D341Med (cell line): ENCODE results near the gene CREG2.
"Not testable (repeated sequence)": the region's sequence is repeated elsewhere in the genome, so short reads cannot be mapped to it uniquely, and the experiment has no call there.

ENCODE experiments used
- DNase-seq: peaks from one replicate; pipeline ENCODE4 v3.0.0; 2012; ENCODE audit warnings: low spot score

CREG2 gene

DNA sequence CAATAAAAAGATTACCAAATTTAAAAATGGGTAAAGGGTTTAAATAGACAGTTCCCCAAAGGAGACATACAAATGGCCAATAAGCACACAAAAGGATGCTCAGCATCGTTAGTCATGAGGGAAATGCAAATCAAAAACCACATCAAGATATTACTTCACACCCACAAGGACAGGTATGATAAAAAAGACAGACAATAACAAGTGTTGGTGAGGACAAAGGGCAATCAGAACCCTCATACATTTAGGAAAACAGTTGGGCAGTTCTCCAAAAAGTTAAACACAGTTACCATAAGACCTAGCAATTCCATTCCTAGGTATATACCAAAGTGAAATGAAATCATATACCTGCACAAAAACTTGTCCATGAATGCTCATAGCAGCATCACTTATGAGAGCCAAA lies 14.5 kb downstream of the CREG2 start:
- no peak for DNase-seq

DNA sequence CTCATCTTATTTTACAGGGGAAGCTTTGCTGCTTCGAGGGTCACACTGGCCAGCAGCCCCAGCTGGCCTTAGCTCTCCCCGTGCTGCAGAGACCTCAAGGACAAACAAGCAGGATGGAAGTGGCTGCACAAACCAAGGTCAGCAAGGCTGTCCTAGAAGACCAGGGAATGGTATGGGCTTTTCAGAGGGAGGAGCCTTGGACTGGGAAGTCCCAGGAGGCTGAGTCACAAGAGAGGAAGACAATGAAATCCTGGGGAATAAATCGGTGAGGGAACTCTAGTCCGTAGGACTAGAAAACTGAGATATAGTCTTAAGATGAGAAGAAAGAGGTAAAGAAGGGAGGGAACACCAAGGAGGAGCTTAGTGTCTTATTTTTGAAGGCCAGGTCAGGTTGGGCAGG lies 15.7 kb downstream of the CREG2 start:
- DNase-seq = no peak

DNA sequence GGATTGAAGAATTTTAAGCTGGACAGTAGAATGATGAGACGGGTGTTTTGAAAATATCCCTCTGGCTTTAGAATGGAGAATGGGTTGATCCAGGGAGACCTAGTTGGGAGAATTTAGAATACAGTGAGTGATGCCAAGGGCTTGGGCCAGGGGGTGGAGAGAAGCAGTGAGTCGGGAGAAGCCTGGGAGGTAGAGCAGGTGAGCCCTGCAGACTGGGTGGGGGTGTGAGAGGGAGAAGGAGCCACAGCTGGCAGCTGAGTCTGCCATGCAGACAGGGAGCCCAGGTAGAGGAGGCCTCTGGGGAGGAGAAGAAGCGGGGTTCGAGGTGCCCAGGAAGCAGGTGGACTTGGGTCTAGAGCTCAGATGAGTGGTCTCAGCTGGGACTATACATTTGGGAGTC lies 18.2 kb downstream of the CREG2 start:
- no peak for DNase-seq

DNA sequence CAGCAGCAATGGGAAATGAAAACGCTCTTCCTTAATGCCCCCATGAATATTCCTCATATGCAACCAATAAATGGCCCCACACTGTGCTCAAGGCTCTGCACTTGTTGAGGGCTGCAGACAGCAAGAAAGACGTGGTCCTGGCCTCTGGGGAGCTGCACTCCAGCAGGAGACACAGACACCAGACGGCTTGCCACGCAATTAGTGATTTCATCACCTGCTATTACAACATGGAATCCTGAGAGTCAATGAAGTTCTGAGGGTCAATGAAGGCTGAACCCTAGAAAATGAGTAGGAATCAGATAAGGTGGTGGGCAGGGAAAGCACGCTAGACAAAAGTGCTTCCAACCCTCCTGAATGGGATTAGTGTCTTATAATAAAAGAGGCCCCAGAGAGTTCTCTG lies 18.9 kb downstream of the CREG2 start:
- no peak for DNase-seq

DNA sequence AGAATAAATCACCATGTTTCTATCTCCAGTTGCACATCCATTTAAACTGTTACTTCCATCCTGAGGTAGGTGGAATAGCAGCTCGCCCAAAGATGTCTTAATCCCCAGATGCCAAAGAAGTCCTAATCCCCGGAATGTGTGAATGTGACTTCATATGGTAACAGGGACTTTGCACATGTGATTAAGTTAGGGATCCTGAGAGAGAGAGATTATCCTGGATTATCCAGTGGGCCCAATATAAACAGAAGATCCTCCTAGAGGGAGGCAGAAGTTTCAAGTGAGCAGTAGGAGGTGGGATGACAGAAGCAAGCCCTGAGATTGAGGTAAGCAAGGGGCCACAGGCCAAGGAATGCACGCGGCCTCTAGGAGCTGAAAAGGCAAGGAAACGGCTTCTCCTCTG lies 19.8 kb downstream of the CREG2 start:
- peak; percentile 53 for DNase-seq

DNA sequence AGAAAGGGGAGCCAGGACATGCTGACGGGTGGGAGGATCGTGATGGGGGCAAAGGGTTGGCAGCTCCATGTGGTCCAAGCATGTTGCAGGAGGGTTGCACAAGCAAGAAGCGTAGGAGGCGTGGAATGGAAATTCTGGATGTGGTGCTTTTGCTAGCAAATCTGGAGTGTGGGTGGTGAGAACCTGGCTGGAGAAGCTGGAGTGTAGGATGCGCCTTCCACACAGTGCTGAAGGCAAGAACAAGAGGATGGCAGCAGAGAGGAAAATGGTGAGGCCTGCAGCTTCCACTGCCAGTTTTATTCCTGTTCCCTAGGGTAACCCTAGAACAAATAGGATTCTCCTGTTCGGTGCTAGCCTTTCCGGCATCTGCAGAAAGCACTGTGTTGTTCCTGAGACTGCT lies 22.4 kb downstream of the CREG2 start:
- DNase-seq = no peak

DNA sequence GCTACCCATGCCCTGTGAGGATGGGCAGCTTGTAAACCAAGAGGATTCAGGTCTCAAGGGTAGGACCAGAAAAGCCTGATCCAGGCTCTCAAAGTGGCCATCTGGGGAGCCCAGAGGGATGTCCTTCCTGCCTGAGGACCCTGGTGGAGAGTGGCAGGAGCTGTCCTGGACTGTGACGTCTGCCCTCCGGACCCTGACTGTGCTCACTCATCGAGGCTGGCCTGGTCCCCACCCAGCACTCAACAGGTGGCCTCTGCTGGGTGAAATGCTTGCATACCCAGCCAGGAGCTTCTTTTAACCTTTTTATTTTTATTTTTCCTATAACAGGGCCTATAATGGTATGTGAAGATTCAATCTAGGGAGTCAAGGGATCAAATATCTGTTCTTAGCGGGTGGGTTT lies 24.5 kb downstream of the CREG2 start:
- DNase-seq = no peak

DNA sequence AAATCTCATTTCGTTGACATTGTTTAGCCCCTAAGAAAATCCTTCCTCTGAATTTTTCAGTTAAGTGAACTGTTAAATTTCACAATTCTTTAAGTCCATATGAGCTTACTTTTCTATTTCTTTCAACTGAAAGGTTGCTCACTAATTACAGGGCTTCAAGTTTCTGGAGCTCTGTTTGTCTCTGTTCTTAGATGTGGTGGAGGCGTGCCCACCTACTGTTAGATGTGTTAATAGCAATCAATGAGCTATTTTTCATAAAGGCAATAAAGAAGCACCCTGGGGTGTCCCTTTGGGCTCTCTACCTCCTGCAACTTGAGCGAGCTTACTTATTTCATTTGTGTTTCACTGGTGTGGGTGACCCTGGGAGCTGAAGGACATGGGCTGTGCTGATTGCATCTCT lies 25.0 kb downstream of the CREG2 start:
- DNase-seq = no peak

DNA sequence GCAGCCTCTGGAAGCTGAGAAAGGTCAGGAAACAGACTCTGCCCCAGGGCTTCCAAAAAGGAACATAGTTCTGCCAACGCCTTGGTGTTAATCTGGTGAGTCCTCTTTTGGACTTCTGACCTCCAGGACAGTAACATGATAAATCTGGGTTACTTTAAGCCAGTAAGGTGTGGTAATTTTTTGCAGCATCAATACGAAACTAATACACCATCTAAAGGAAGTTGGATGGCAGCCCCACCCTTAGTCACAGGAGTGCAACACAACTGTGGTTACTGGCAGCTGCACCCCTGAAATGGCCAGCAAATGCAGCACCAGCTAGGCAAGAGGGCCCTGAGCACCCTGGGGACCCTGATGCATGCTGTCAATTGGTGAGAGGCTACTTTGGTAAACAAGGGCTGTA lies 25.8 kb downstream of the CREG2 start:
- no peak for DNase-seq

DNA sequence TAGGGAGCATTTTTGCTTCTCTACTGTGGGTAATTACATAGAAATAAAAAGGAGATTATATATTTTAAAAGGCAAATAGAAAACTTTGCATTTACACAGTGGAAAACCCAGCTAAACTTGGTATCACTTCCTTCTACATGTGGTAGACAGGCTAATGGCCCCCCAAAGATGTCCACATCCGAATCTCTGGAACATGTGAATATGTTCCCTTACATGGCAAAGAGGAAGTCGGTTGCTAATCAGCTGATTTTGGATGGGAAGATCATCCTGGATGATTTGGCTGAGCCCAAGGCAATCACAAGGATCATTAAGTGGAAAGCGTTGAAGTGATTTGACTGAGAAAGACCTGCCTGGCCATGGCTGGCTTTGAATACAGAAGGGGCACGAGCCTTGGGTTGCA lies 26.2 kb downstream of the CREG2 start:
- no peak for DNase-seq

DNA sequence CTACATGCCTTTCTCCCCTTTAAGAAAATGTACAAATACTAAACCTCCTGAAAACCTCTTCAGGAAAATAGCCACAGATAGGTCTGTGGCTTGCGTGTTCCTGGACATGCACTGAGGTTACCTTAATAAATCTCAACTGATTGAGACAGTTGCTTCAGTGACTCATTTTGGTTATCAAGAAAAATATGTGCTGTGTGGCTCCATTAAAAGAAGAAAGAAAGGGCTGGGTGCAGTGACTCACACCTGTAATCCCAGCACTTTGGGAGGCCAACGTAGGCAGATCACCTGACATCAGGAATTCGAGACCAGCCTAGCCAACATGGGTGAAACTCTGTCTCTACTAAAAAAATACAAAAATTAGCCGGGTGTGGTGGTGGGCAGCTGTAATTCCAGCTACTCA lies 27.1 kb downstream of the CREG2 start:
- DNase-seq = no peak

DNA sequence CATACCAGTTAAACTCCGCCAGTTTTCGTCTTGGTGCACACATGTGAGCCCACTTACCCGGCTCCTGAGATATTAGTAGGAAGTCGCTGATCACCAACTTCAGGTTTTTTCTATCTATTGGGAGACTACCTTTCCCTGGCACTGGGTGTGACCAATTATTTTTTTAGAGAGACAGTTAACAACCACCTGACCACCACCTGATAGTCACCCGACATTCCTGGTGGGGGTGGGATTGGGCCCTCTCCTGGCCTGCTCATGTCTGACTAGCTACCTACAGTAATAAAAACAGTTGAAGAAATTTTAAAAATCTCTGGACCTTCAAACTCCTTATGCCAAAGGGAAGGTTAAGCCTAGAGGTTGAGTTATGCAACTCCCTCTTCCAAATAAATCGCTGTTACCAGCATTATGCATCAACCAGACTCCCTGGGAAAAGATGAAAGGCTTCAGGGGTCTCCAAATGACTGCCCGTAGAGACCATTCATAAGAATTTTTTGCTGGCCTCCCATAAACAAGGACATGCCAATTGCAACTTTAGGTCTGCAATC lies 27.8 kb downstream of the CREG2 start:
- DNase-seq = no peak

DNA sequence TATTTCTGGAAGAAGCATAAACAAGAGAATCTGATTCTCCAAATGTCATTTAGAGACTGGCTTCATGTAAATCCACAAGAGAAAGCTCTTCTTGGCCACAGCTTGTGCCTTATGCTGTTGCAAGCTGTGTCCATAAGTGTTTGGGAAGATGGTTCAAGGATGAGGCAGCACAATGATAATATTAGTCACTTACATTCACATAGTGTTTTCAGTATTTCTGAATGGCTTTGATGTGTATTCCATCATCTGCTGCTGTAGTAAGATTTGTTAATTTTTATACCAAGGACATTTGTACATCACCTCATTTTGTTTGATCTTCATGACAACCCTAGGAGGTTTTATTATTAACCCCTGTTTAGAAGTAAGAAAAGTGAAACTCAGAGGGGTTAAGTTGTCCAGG lies 29.9 kb downstream of the CREG2 start:
- DNase-seq = no peak

DNA sequence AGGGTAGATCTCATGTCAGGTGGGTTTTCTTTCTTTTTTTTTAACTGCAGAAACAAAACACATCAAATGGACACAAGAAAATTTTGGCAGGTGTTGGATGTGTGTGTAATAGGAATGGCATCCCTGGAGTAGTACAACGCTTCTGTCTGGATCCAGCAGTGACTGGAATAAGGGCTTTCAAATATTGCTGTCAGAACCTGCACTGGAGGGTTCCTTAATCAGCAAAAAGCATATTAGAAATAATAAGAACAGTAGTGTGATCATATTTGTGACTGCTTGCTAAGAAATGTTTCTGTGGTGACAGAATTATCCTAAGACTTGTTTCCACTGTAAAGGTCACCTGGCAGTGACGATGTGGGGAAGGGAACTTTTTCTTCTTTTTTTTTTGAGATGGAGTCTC lies 30.8 kb downstream of the CREG2 start:
- DNase-seq = no peak

DNA sequence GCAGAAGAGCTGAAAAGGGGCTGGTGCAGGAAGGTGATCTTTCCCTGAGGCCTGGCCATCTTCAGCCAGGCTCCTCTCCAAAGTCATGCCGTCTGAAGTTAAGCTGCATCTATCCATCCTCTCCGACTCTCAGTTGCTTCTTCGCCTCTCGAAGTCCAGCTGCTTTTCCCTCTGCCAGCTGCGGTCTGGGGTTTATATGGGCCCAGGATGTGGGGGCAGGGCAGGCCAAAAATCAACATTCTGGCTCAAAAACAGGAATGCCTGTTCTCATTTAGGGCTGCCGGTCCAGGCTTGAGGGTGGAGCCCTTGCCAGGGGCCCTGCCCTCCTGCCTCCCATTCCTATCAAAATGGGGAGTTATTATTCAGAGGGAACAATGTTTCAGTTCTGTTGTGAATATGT lies 31.2 kb downstream of the CREG2 start:
- no peak for DNase-seq

DNA sequence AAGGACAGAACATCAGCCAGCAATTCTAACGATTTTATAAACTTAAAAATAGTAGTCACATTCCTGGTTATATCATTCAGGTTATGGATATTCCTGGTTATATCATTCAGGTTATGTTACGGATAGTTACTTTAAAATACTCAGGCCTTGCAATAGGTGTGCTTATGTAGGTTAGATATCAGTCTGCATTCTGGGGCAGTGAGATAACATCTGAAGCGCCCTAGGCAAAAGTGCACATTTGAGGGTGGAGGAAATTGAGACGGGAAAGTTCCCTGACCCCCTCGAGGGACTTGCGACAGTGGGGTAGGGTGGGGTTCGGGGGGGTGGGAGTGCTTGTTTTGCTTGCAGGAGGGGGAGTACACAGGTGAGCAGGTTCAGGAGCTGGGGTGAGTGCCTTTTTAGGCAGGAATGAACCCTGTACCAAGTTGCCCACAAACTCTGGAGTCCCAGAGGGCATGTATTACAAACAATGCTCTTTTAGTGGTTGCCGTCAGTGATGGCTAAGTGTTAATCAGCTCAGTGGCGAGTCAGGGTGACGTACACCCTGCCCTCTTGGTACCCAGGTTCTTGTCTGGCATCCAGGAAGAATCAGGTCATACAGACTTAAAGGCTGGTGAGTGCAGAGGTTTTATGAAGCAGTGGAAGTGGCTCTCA lies 31.8 kb downstream of the CREG2 start:
- no peak for DNase-seq

DNA sequence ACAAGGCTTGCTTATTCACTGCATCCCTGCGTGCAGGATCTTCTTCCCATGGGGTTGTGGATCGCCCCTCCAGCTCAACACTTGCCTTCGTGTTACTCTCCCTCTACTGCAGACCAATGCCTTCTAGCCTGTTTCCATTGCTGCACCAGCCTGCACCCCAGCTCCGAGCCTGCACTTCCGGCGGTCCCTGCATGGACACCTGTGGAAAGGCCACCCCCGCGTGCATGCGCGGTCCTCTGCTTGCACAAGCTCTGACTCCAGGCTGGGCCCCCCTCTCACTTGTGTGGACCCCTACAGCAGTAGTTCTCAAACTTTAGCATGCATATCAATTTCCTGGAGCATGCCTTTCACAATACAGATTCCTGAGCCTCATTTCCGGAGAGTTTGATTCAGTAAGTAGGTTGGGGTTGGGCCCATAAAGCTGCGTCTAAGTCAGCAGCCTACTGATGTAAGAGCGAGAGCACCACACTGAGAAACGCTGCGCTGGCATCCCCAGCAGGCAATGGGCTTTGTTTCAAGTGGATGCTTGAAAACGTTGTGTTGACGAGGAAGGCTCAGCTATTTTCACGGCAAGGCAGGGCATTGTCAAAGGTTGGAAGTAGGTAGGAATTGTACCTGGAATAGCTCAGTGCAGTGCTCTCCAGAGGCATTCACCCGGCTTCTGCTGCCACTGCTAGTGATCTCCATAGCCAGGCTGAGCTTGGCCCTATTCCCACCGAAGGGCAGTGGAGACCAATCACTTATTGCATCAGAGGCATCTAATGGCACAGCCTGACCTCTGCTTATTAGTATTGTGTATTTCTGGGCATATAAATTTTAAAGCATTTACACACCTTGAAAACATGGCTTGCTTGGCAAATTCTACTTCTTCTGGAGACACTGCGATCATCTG lies 32.6 kb downstream of the CREG2 start:
- no peak for DNase-seq

DNA sequence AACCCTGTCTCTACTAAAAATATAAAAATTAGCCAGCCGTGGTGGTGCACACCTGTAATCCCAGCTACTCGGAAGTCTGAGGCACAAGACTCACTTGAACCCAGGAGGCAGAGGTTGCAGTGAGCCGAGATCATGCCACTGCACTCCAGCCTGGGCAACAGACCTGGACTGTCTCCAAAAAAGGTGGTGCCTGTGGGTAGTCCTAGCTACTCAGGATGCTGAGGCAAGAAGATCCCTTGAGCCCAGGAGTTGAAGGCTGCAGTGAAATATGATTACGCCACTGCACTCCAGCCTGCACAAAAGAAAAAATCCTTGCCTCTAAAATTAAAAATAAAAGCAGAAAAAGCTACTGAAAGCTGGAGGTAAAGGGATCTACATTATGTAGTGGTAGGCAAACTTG lies 34.7 kb downstream of the CREG2 start:
- not testable (repeated sequence) for DNase-seq

DNA sequence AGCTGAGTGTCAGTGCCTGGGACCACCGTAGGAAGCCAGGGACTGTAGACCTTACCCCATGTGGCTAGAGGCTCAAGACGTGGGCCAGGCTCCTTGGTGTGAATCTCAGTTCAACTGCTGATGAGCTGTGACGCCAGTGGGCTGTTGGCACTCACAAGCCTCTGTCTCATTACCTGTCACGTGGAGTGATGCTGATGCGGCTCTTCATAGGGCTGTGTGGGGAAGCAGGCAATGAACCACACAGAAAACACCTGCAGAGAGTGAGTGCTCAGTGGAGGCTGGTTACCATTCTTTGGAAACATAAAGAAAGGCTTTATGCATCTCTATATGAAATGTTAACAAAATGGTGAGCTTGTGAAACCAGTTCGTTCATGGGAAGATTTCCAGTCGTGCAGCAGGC lies 36.1 kb downstream of the CREG2 start:
- no peak for DNase-seq

DNA sequence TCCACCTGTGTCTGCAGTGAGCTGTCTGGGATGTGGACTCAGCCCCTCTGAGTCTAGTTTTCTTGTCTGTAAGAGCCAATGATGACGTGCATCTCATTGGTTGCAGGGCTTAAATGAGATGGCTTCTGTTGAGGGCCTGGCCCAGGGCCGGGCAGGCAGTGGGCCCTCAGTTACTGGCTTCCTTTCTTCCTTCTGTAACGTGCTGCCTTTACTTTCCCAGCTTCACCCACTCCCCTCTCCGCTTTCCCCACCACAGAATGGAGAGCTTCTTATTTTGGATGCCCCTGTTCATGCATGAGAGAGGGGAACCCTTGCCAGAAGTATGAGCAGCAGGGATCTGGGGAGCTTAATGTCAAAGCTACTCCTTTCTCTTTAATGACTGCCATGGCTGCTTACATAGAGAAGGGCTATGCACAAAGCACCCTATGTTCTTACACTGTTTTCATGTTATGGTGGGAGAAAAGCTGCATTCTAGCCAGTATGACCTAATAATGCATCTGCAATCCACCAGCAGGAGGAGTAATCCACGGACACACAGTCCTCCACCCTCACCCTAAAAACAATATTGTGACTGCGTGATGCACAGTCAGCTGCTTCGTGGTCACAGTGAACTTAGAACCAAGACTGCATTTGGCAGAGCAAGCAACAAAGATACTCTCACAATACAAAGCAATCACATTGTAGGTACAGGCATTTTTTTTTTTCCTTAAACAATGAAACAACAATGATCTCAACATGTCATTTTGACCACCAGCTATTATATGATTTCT lies 37.2 kb downstream of the CREG2 start:
- DNase-seq = no peak

DNA sequence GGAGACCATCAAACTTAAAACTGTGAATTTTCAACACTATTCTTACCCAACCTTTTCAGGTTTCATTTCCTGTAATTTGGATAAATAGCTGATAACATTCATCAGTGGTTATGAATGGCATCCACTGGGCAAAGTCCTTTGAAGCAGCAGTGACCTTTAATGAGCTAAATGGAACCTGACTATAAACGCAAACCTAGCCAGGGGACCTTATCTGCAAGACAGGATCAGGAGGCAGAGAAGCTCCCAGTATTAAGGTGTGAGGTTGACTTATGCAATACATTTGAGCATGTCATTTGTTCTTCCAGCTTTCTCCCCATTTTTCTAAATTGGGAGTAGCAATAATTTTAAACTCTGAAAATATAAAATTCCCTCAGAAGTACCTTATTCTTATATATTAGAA lies 38.4 kb downstream of the CREG2 start:
- no peak for DNase-seq

DNA sequence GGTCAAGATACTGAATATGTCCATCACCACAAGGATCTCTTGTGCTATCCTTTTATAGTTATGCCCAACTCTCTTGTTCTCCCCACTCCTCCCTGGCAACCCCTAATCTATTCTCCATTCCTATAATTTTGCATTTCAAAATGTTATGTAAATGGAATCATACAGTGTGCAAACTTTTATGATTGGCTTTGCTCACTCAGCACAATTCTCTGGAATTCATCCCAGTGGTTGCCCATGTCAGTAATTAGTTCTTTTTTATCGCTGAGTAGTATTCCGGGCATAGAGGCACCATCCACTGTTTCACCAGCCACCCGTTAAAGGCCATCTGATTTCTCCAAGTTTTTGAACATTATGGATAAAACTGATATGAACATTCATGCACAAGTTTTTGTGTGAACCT lies 40.4 kb downstream of the CREG2 start:
- DNase-seq = no peak

DNA sequence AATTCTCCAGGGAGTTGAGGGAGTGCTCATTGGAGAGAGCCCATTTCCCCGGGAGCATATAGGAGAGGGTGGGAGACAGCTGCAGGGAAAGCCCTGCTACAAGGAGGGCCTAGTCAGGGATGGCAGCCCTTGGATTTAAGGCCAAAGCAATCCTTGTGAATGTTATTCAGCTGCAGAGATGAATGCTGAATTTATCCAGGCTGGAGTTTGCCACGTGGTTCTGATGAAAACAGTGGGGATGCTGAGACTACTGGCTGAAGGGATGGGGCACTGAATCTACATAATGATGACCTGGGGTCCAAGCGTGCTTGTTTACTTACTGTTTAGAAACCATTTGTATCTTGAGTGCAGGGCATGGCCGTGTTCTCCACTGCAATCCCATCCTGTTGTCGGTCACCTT lies 43.2 kb downstream of the CREG2 start:
- no peak for DNase-seq
